ENCODE data around the gene INVS.
"Not testable (repeated sequence)": the region's sequence is repeated elsewhere in the genome, so short reads cannot be mapped to it uniquely, and the experiment has no call there.

The INVS gene

DNA sequence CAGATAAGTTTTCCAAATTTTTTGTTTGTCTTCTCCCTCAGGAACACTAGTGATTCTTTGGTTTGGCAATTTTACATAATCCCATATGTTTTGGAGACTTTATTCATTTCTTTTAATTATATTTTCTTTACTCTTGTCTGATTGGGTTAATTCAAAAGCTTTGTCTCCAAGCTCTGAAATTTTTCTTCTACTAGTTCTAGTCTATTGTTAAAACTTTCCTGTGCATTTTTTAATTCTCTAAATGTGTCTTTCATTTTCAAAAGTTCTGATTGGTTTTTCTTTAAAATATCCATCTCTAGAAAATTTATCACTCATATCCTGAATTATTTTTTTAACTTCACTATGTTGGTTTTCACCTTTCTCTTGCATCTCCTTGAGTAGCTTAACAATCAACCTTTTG, 92.2 kb downstream of the INVS start:
- no peak for DNase-seq (ENCODE audit: low read depth in 2 of 2, low spot score in 1 of 2)

DNA sequence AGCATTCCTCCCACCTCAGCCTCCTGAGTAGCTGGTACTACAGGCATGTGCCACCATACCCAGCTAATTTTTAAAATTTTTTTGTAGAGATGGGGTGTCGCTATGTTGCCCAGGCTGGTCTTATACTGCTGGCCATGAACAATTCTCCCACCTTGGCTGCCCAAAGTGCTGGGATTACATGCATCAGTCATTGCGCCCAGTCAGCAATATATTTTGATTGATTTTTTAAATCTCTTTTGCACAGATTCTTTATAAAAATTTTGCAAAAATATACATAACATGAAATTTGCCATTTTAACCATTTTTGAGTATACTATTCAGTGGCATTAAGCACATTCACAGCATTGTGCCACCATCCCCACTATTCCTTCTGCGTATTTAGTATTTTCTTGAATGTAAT, 94.0 kb downstream of the INVS start:
- no peak for DNase-seq (ENCODE audit: low read depth in 2 of 2, low spot score in 1 of 2)

DNA sequence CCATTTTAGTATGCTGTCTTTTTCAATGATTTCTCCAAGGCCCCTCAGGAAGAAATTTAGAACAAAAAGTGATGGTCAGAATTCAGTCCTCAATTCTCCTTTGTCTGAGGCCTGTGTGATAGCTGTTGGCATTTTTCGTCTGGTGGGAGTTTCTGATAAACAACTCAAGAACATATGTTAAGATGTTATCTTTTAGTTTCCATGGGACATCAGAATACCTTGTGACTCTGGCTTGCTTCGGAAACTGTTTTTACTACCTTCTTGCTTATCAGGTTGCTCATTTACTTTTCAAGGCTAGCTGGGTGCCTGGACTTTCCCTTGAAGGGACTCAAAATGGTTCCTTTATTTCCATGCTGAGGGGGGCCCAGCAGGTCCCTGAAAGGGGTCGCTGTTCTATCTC, 97.2 kb downstream of the INVS start:
- no peak for DNase-seq (ENCODE audit: low read depth in 2 of 2, low spot score in 1 of 2)

DNA sequence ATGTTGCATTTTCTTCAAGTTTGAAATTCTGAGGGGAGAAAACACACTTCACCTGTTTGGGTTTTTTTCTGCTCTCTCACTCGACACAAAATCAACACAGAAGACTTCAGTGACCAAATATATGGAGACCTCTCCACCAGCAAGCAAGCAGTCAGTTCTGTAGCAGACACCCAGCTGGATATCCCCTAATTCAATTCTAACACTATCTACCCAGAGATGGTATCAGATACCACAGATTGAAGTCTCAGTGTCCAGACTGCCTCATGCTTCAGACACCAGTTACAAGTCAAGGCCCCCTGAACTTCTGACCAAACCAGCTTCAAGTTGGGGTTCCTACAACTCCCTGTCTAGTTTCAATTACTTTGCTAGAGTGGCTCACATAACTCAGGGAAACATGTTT, 97.8 kb downstream of the INVS start:
- no peak for DNase-seq (ENCODE audit: low read depth in 2 of 2, low spot score in 1 of 2)

DNA sequence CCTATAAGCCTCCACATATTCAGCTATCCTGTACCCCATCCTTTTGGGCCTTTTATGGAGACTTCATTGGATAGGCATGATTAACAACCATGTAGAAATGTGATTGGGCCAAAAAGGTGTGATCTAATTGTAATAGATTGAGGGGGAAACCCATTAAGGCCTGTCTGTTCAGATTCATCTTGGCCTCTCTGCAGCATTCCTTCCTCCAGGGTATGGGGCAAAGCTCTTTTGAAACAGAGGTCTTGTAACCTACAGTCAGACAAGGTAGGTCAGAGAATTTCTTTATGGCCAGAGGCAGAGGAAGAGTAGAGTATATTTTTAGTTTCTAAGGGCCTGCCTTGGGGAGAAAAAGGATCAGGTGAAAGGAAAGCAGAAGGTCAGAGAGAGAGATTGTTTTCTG, 98.5 kb downstream of the INVS start:
- no peak for DNase-seq (ENCODE audit: low read depth in 2 of 2, low spot score in 1 of 2)

DNA sequence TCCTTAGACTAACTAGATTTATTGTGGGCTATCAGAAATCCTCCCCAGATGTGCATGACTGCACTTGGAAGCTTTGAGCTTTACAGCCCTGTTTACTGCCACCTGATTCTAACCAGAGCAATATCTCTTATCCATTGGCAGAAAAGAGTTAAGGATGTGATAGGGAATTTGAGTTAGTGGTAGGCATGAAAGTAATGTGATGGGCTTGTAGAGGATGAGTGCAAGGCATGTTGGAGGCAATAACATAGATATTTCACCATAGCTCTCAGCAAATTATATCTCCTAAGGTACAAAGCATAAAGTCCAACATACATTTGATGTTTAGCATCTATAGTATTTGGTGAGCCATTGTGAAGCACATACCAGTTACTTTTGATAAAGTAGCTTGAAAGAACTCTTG, 103.8 kb downstream of the INVS start:
- DNase-seq (ENCODE audit: low read depth in 2 of 2, low spot score in 1 of 2): no peak

DNA sequence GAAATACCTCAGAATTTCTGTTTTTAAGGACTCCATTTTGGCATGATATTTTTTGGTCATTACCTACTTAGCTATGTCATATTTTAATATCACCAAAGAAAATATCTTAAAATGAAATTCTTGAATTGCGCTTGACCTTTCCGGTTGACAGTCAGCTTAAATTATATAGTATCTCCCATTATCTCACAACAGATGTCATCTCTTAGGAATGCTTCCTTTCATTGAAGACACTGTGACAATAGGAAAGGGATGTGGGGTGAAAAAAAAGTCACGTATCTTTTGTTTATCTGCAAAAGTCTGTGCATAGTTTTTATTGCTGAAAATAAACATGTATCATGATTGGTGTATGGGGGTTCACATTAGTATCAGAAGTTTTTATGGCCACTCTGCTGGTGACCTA, 105.8 kb downstream of the INVS start:
- no peak for DNase-seq (ENCODE audit: low read depth in 2 of 2, low spot score in 1 of 2)

DNA sequence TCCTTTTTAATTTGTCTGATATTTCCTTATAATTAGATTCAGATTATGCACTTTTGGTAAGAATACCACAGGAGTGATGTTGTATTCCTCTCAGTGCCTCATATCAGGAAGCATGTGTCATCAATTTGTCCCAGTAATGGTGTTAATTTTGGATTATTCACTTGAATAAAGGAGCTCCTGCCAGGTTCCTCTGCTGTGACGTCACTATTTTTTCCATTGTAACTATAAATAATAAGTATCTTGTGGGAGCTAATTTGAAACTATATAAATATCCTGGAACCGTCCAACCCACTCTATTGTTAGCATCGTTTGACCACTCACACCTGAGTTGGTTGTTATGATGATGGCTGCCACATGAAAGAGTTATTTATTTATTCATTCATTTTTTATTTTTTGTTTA, 107.9 kb downstream of the INVS start:
- no peak for DNase-seq (ENCODE audit: low read depth in 2 of 2, low spot score in 1 of 2)

DNA sequence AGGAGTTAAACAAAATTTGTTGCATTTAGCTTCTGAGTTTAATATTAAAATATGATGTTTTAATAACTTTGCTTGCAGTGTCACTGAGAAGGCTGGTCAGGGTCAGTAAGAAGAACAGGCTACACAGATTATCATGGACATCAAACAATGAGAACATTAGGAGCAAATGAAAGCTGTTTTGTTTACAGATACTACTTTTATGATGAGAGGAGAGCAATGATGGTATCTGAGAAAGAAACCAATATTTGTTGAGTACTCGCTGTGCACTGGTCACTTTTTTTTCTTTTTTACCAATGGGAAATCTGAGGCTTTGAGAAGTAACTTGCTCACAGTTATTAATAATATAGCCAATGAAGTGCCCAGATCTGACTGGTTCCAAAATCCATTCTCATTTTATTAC, 109.6 kb downstream of the INVS start:
- no peak for DNase-seq (ENCODE audit: low read depth in 2 of 2, low spot score in 1 of 2)

DNA sequence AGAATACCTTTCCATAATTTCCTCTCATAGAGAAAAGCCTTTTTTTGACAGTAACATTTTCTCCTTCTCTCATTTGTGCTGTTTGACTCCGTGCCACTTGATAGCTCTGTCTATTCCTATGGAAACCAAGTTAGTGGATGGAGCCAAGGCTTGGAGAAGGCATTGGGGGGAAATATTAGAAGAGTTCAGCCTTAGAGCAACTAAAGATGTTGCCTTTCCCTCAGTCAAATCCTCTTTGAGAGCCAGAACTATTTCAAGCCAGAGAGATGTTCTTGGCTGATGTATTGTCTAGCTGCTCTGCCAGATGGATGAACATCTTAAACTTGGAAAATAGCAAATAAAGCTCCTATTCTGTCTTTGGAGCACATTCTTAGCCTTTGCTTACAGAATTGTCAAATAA, 112.4 kb downstream of the INVS start:
- no peak for DNase-seq (ENCODE audit: low read depth in 2 of 2, low spot score in 1 of 2)

DNA sequence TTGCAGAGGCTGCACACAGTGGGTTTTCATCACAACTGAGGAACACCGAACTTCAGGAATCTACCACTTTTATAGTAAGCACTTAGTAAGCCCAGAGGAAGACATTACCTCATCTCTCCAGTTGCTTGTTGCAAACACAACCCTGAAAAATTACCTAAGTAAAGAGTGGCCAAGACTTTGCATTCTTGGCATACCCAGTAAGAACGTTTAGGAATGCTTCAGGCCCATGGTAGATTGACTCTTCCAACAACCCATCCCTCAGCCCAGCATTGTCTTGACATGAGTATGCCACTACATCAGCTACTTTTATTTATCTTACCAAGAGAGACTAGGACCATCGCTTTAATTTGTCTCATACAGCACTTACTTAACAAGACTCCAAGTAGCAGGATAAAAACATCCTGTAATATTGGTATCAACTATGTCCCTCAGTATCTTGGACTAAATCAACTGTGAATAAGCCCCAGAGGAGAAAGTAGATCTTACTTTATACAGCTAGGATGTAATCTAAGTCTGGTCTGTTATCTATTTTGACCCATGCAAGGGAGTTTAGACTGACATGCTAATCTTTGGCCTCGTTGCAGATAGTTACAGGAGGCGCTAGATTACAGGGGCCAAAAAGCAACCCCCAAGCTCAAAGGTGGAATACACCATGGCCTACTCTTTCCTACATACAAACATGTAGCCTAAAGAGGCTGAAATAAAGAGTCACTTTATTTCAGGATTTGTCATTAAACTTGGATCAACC, 114.9 kb downstream of the INVS start:
- no peak for DNase-seq (ENCODE audit: low read depth in 2 of 2, low spot score in 1 of 2)

DNA sequence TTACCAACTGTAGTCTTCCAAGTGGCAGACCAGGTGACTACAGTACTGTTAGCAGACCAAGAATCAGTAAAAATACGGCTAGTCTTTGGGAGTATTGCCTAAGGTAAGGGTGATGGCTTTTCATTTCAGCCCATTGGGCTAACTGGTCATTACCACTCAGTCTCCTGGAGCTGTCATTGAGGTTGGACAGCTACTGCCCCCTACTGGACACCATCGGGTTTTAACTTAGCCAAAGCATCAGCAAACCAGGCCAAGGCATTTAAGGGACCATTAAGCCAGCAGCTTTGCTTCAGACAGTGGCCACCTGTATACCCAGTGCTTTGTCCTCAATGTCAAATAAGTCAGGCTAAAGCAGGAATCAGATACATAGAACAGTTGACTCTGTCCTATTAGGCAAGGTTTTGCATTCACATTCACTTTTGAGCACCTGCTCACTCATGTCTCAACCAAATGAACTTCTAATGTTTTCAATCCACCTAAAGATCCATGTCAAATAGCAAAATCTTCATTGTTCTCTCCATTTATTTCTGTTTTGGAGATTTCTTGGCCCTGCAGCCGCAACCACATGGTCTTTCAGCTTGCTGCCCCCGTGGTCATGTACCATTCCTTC, 117.2 kb downstream of the INVS start:
- peak; percentile 3 to 20 for DNase-seq (ENCODE audit: low read depth in 2 of 2, low spot score in 1 of 2)

DNA sequence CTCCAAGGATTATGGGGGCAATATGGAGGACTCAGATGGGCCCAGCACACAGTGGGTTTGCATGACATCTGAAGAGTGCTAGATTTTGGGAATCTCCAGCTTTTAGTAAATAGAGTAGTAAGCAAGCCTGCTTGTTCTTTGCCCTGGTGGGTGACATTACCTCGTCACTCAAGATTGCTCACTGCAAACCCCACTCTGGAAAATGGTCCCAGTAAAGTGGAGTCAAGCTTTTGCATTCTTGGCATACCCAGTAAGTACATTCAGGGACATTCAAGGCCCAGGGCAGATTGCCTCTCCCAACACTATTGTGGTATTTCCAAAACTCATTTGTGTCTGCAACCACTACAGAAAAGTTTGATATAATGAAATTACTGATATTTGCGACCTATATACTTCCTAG, 118.5 kb downstream of the INVS start:
- DNase-seq (ENCODE audit: low read depth in 2 of 2, low spot score in 1 of 2): no peak

DNA sequence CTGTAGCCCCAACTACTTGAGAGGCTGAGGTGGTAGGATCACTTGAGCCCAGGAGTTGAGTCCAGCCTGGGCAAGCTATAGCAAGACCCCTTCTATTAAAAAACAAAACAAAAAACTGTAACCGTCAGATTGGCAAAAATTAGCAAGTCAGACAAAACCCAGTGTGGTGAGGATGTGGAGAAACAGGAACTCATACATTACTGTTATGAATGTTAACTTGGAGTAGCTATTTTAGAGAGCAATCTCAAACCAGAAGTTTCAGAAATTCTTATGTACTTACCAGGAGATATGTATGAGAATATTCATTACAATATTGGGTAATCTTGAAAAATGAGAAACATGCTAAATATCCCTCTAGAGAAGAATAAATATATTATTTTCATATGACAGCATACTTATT, 120.3 kb downstream of the INVS start:
- DNase-seq (ENCODE audit: low read depth in 2 of 2, low spot score in 1 of 2): no peak

DNA sequence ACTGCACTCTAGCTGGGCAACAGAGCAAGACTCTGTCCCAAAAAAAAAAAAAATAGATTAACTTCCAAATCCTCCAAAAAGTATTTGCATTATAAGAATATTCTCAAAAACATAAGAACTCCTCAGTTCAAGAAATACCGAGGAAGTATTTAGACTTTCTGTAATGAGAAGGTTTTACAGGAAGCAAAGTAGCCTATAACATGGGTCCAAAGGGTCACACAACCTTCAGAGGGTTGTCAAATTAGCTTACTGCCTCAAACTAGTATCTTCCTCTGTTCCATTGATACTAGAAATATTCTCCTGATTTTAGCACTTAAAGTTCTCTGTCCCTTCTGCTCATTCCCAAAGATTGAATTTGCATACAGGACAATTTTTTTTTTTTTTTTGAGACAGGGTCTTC, 121.9 kb downstream of the INVS start:
- no peak for DNase-seq (ENCODE audit: low read depth in 2 of 2, low spot score in 1 of 2)

DNA sequence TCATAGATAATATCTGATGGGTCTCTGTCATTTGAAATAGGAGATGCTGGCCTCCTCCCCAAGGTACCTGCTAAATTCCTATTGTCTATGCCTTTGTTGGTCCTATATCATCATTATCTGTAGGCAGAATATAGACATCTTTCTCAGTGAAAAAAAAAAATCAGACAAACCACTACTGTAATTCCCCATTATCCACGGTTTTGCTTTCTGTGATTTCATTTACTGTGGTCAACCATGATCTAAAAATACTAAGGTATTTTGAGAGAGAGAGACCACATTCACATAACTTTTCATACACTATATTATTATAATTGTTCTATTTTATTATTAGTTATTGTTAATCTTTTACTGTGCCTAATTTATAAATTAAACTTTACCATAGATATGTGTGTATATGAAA, 122.5 kb downstream of the INVS start:
- DNase-seq (ENCODE audit: low read depth in 2 of 2, low spot score in 1 of 2): no peak

DNA sequence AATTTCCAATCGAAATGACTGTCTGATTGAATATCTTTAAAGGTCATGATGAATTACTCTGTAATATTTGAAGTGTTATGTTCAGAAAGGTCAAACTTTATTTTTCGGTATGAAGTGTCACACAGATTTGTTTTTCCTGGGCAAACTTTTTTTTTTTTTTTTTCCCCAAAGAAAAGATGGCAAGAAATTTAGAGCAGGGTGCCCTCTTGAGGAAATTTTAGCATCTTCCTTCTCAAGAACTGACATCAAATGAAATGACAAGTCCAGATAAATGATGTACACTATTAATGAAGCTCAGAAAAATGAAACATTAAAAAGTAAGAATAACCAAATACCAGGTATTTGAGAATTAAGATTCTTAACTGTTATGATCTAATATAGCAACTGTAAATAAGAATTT, 123.6 kb downstream of the INVS start:
- no peak for DNase-seq (ENCODE audit: low read depth in 2 of 2, low spot score in 1 of 2)

DNA sequence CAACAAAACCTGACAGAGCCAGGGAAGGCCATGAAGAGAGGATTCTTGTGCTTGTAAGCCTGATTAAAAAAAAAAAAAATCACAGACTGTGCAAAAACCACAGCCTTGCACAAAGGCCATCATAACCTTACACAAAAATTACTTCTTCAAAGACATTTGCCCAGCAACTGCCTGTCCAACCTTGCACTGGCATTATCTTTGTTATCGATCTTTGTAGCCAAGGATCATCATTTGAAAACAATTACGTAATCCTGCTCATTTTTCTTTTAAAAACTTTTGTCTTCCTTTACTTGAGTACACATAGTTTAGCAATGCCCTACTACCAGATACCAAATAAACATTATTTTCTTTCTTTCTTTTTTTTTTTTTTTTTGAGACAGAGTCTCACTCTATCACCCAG, 128.6 kb downstream of the INVS start:
- no peak for DNase-seq (ENCODE audit: low read depth in 2 of 2, low spot score in 1 of 2)

DNA sequence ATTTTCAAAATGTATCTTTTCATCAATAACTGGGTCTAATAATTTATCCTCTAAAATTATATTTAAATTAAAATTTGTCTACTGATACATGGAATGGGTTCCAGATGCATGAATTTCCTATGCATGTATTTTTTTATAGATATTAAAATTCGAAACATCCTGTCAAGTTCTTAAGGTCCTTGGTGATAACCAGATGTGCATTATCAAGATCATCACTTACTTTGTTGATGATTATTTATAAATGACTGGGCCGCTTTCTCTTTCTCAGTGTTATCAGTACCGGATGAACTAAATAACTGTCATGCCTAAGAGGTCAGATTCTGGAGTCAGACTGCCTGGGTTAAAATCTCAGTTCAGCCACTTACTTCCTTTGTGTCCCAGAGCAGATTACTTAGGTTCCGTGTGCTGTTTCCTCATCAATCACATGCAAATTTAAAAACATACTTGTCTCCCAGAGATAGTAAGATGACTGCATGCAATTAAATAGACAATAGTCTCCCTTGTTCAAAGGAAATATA, 129.4 kb downstream of the INVS start:
- no peak for DNase-seq (ENCODE audit: low read depth in 2 of 2, low spot score in 1 of 2)

DNA sequence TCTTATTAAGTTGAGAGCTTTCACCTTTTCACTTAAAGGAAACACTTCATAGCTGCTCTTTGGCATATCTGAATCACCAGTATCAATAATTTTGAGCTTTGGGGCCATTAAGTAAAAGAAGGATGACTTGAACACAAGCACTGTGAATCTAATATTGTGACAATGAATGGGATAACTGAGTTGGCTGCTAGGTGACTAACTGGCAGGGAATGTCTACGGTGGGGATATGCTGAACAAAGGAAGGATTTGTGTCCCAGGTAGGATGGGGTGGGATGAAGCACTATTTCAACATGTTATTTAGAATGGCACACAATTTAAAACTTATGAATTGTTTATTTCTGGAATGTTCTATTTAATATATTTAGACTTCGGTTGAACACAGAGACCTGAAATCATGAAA, 130.1 kb downstream of the INVS start:
- no peak for DNase-seq (ENCODE audit: low read depth in 2 of 2, low spot score in 1 of 2)

DNA sequence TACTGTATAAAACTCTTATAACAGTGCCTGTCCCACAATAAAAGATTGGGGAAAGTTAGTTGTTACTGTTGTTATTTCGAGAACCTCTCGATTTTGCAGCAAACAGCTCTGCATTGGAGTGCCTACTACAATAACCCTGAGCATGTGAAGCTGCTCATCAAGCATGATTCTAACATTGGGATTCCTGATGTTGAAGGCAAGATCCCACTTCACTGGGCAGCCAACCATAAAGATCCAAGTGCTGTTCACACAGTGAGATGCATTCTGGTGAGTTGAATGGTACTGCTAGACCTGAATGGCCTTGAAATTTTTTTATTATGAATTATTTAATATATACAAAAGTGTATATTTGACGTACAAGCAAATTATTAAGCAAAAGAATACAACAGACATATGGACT, 130.5 kb downstream of the INVS start:
- no peak for DNase-seq (ENCODE audit: low read depth in 2 of 2, low spot score in 1 of 2)

DNA sequence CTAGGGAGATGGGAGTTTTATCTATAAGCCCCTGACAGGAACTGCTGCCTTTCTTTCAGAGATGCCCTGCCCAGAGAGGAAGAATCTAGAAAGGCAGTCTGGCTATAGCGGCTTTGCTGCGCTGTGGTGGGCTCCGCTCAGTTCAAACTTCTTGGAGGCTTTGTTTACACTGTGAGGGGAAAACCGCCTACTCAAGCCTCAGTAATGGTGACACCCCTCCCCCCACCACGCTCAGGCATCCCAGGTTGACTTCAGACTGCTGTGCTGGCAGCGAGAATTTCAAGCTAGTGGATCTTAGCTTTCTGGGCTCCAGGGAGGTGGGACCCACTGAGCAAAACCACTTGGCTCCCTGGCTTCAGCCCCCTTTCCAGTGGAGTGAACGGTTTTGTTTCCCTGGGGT, 137.9 kb downstream of the INVS start:
- not testable (repeated sequence) for DNase-seq (ENCODE audit: low read depth in 2 of 2, low spot score in 1 of 2)

DNA sequence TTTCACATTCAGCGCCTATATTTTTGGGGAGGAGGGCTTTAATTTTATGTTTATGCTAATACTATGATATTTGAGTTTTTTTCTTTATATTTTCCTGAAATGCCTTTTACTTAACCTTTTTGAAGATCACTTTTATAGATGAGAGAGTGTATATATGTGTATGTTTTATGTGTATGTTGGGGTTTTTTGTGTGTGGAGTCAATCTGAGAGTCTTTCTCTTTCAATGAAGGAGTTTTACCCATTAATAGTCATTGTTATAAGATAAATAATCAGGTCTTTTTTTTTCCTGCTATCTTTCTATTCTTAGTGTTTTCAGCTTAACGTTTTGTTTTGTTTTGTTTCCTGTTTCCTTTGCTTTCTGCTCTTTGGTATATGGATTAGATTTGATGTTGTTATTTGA, 141.5 kb downstream of the INVS start:
- DNase-seq (ENCODE audit: low read depth in 2 of 2, low spot score in 1 of 2): no peak

Data from stimulated activated CD8-positive, alpha-beta memory T cell treated with anti-CD3 and anti-CD28 coated beads, Interleukin-4, amount 100 ng/mL, for 1 hour (primary cell).